ENCODE data around the gene C1QTNF9B. TPM values are rescaled to one million over a fixed set of nuclear protein-coding genes. Genes with fewer than 3 reads are reported as not detected.
"Not testable (repeated sequence)": the region's sequence is repeated elsewhere in the genome, so short reads cannot be mapped to it uniquely, and the experiment has no call there.

Gene C1QTNF9B
- polyA plus RNA-seq, 3 donors from 2014 or later, result not detected

DNA sequence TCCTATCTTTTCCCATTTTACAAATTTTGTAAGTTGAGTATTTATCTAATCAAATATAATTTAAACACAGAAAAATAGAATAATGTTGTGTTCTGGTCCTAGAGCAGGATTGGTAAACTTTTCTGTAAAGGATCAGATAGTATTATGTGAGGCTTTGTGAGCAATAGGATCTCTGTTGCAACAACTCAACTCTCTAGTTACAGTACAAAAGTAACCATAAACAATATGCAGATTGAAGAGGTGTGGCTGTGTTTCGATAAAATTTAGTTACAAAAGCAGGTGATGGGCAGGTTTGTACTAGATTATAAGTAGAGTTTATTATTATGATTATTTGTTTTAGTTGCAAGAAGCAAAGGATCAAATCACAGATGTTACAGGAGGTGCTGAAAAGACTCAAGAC, 15.2 kb upstream of the C1QTNF9B start:
- Mint-ChIP-seq H3K27ac (no peak overlapping the region), H3K4me3 (no peak overlapping the region), H3K27me3 (ENCODE audit: low read depth in 3 of 3) (peaks cover under 1 to 17% (median 3%) of the 10 kb centered on the region in 3 donors), H3K36me3 (no peaks in the 10 kb centered on the region), H3K9me3 (no peaks in the 10 kb centered on the region), H3K4me1 (no peaks in the 10 kb centered on the region)
- no peak for DNase-seq

DNA sequence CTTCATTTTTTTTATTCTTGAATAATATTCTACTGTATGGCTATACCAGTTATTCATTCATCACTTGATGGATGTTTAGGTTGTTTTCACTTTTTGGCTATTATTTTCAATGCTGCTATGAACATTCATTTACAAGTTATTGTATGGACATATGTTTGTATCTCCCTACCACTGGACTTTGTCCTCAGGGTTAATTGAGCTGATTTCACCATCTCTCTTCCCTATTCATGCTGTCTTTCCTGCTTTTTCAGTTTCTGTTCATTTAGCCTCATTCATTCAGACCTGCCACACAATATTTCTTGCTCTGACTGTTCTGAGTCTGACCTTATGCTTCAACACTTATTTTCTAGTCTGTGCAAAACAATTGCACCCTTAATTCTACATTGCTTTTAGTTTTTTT, 12.3 kb upstream of the C1QTNF9B start:
- H3K9me3 Mint-ChIP-seq, result no peaks in the 10 kb centered on the region

DNA sequence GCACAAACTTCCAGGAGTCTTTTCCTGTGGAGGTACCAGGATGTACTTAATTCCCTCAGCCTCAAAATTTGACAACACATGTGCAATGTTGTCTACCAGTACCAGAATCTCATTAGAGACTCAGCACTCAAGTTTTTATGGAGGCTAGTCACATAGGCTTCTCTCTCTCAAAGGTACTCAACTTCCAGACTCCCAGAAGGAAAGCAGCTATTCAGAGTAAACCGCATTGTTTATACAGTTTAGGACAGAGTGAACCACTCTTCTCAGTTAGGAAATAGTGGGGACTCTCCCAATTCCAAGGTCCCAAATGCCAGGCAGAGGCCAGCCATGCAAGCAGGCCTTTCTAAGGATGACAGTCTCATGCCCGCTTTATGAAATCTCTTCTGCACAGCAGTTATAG, 8.5 kb upstream of the C1QTNF9B start:
- H3K9me3 Mint-ChIP-seq, result no peaks in the 10 kb centered on the region
- no peak overlapping the region for H3K27ac Mint-ChIP-seq
- H3K4me1 Mint-ChIP-seq, result peaks cover 0 to 2% of the 10 kb centered on the region in 2 donors
- no peak overlapping the region for H3K4me3 Mint-ChIP-seq
- no peaks in the 10 kb centered on the region for H3K36me3 Mint-ChIP-seq
- DNase-seq, result no peak
- peaks cover 16 to 27% (median 22%) of the 10 kb centered on the region in 3 donors for H3K27me3 Mint-ChIP-seq (ENCODE audit: low read depth in 3 of 3)

More for the DNA sequence above, 12.3 kb upstream of the C1QTNF9B start:
- Mint-ChIP-seq H3K36me3 (no peaks in the 10 kb centered on the region), H3K4me1 (no peaks in the 10 kb centered on the region), H3K27ac (no peak overlapping the region), H3K27me3 (ENCODE audit: low read depth in 3 of 3) (peaks cover 2 to 19% (median 3%) of the 10 kb centered on the region in 3 donors), H3K4me3 (no peak overlapping the region)
- DNase-seq, result no peak

DNA sequence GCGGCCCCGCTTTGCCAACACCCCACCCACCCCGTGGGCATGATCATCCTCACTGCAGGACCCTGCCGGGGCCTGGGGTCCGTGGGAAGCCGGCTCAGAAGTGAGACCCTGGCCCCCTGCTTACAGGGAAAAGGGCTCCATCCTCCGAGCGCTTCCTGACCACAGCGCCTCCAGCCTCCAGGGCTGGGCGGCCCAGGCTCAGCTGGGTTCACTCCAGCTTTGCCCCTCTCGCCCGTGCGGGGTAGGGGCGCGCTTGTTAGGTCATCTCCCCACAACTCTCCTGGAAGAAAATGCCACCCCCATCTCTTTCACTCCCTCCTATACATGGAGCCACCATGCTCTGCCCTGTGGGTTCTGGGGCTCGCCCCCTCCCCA, 6.6 kb upstream of the C1QTNF9B start:
- Mint-ChIP-seq H3K4me3 (no peak overlapping the region), H3K27ac (no peak overlapping the region), H3K27me3 (ENCODE audit: low read depth in 3 of 3) (peaks cover 16 to 22% (median 20%) of the 10 kb centered on the region in 3 donors), H3K9me3 (no peaks in the 10 kb centered on the region), H3K4me1 (peaks cover 0 to 2% of the 10 kb centered on the region in 2 donors), H3K36me3 (no peaks in the 10 kb centered on the region)
- no peak for DNase-seq

DNA sequence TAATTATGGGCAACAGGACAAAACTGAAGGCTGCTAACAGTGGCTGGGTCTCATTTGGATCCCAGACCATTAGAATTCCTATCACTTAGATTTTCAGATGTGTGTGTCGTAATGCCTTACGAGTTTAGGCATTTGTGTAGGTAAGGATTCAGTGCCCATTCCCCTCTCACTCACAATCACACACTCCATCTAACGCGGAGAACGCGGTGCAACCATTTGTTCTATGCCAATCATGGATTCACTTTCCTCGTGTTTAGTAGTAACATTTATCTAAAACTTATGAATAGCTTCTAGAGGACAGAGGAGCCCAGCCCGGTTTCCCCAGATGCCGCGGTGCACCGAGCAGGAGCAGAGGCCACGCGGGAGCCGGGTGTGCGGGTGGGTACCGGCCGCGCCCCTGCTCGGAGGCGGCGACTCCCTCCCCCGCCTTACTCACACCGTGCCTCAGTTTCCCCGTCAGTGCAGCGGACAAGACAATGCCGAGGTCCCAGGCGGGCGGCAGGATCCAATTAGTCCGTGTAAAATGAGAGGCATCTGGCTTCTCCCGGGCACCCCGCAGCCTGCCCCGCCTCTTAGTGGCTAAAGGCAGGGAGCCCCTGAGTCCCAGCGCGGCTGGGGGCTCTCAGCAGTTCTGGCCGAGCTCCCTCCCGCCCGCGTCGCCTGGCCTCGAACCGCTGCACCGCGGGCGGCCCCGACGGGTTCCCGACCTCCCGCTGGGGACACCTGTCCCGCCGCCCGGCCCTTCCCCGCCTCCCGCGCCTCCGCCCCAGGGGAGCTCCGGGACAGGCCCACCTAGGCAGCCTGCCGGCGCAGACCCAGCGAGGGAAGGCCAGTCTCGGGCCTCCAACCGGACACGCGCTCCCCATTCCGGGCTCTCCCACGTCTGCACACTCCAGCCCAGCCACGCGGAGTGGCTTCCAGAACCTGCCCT, 5.9 kb upstream of the C1QTNF9B start:
- Mint-ChIP-seq H3K4me1 (peaks cover 0 to 2% of the 10 kb centered on the region in 2 donors), H3K36me3 (no peaks in the 10 kb centered on the region), H3K4me3 (no peak overlapping the region), H3K27me3 (ENCODE audit: low read depth in 3 of 3) (peaks cover 16 to 22% (median 20%) of the 10 kb centered on the region in 3 donors), H3K9me3 (no peaks in the 10 kb centered on the region), H3K27ac (no peak overlapping the region)
- DNase-seq, result no peak

DNA sequence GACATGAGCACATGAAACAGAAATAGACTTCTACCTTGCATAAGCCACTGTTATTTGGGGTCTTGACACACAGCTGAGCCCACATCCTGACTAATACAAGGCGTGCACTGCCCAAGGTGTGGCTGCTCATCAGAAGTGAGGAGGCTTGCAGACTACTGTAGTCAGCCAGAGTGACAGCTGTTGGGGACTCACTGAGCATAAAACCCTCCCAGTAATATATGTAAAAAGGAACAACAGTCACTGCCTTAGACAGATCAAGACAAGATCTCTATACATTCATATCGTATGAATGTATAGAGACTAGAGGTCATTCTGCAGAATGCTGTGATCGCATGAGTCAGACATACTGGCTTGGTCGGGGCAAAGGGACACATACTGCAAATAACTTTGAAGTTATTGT, 4.1 kb upstream of the C1QTNF9B start:
- H3K36me3 Mint-ChIP-seq, result no peaks in the 10 kb centered on the region
- no peak for DNase-seq
- no peak overlapping the region for H3K27ac Mint-ChIP-seq
- no peak overlapping the region for H3K4me3 Mint-ChIP-seq
- peaks cover 14 to 19% (median 14%) of the 10 kb centered on the region in 3 donors for H3K27me3 Mint-ChIP-seq (ENCODE audit: low read depth in 3 of 3)
- peaks cover 0 to 2% of the 10 kb centered on the region in 2 donors for H3K4me1 Mint-ChIP-seq
- no peaks in the 10 kb centered on the region for H3K9me3 Mint-ChIP-seq

DNA sequence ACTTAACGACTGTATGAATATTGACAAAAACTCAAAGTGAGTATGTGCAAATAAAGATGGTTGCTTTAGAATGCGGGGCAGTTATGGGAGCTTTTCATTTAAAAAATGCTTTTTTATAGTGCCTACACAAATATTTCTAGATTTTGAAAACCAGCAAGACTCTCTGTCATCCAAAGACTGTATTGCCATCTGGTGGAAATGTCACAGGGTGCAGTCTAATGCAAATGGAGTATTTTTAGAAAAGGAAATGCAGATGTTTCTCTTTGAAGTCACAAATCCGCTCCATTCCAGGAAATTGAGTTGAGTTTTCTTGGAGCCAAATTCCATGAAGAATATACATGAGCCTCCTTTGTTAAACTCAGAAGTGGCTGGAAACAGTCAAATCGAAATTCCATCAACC, 2.3 kb upstream of the C1QTNF9B start:
- DNase-seq, result peak in 2 of 3 donors; percentile 26 to 34
- Mint-ChIP-seq H3K36me3 (no peaks in the 10 kb centered on the region), H3K27me3 (ENCODE audit: low read depth in 3 of 3) (peaks cover 11 to 24% (median 14%) of the 10 kb centered on the region in 3 donors), H3K4me3 (no peak overlapping the region), H3K9me3 (no peaks in the 10 kb centered on the region), H3K4me1 (peaks cover 0 to 2% of the 10 kb centered on the region in 2 donors), H3K27ac (no peak overlapping the region)

DNA sequence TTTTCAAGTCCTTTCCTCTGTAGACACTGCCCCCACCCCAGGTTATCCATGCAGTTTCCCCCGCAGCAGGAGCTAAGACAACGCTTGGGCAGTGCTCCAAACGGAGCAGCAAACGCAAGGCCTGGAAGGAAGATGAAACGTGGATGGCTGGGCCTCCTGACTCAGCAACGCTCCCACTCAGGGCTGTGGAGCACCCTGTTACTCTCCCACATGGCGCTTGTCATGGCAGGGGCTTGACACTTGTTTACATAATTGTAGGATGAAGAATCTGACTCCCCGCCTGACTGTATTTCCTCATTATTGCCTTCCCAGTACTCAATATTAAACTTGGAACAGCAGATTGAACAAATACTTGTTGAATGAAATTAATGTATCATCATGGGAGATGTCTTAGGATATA, 799 bp upstream of the C1QTNF9B start:
- Mint-ChIP-seq H3K36me3 (no peaks in the 10 kb centered on the region), H3K9me3 (no peaks in the 10 kb centered on the region), H3K27me3 (ENCODE audit: low read depth in 3 of 3) (peaks cover 9 to 24% (median 12%) of the 10 kb centered on the region in 3 donors), H3K4me3 (no peak overlapping the region), H3K4me1 (peaks cover 0 to 2% of the 10 kb centered on the region in 2 donors), H3K27ac (no peak overlapping the region)
- no peak for DNase-seq

DNA sequence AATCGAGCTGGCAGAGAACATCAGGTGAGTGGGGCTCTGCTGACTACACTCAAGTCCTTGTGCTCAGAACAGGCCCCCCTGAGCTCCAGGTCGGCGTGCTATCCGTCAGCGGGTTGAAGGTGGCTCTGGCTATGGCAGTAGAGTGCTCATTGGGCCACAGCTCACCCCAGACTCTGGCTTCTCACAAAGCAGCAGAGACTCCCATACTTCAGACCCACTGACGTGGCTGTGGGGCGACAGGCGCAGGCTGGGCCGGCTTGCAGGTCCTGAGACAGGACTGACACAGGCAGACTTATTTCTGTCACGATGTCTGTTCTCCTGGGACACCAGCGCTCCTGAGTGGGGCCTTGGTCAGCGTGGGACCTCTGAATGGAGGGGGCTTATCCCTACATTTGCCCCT, 2.6 kb downstream of the C1QTNF9B start:
- not testable (repeated sequence) for H3K9me3 Mint-ChIP-seq; DNase-seq; H3K27ac Mint-ChIP-seq; H3K4me3 Mint-ChIP-seq; H3K4me1 Mint-ChIP-seq; H3K27me3 Mint-ChIP-seq (ENCODE audit: low read depth in 3 of 3); H3K36me3 Mint-ChIP-seq

DNA sequence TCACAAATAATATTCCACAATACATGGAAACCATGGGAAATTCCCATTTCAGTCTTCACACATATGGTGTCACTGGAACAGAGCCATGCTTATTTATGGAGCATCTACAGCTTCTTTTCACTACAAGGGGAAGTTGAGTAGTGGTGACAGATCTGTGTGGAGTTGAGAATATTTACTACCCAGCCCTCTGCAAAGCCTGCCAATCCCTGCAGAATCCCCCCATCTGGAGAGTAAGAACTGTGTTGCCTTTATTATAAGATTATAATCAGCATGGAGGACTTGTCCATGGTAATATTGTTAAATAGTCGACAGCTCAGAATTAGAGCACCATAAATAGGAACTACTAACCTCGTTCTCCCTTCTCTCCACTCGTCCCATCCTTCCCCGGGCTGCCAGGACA, 3.5 kb downstream of the C1QTNF9B start:
- DNase-seq, H3K9me3 Mint-ChIP-seq, H3K27ac Mint-ChIP-seq, H3K36me3 Mint-ChIP-seq, H3K4me3 Mint-ChIP-seq: not testable (repeated sequence)
- Mint-ChIP-seq H3K27me3 (ENCODE audit: low read depth in 3 of 3) (peaks cover 4 to 11% (median 10%) of the 10 kb centered on the region in 3 donors), H3K4me1 (peaks cover 10 to 11% of the 10 kb centered on the region in 2 donors)

DNA sequence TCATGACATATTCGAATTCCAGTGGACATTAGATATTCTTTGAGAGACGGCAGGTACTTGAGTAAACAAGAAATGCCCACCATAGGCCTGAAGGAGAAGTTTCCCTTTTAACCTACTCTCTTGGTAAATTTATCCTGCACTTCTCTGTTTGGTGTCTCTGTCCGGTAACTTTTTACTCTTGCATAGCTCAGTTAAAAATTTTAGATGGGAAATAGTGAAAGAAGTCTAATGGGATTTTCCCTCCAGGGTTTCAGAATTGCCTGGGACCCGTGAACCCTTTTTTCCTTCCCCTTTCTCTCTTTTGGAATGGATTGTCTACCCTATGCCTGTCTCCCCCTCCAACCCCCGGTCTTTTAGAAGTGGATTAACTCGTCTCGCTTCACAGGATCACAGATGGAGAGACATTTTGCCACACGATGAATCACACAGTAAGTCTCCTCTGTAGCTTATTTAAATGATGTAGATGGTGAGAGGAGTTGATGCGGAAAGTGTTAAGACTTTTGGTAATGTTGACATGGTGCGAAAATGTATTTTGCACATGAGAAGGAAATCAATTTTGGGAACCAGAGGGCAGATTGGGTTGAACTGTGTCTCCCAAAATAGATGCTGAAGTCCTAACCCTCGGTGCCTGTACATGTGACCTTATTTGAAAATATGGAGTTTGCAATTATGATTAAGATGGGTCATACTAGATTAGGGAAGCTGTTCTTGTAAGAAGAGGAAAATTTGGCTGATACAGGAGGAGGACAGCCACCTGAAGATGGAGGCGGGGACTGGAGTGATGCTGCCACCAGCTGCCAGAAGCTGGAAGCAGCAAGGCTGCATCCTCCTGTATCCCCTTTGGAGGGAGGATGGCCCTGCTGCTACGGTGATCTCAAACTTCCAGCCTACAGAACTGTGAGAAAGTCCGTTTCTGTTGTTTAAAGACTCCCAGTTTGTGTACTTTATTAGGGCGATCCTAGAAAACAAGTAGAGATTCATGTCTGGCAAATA, 7.4 kb downstream of the C1QTNF9B start:
- H3K27me3 Mint-ChIP-seq (ENCODE audit: low read depth in 3 of 3), result peaks cover 4 to 11% (median 5%) of the 10 kb centered on the region in 3 donors
- H3K4me3 Mint-ChIP-seq, result peak overlapping the region; percentile 87 to 95 (median 88)
- peak overlapping the region; percentile 73 to 87 (median 80) for H3K27ac Mint-ChIP-seq
- H3K9me3 Mint-ChIP-seq, result no peaks in the 10 kb centered on the region
- H3K36me3 Mint-ChIP-seq, result peaks cover 1 to 3% (median 2%) of the 10 kb centered on the region in 3 donors
- DNase-seq, result no peak
- peaks cover 20 to 22% of the 10 kb centered on the region in 2 donors for H3K4me1 Mint-ChIP-seq

DNA sequence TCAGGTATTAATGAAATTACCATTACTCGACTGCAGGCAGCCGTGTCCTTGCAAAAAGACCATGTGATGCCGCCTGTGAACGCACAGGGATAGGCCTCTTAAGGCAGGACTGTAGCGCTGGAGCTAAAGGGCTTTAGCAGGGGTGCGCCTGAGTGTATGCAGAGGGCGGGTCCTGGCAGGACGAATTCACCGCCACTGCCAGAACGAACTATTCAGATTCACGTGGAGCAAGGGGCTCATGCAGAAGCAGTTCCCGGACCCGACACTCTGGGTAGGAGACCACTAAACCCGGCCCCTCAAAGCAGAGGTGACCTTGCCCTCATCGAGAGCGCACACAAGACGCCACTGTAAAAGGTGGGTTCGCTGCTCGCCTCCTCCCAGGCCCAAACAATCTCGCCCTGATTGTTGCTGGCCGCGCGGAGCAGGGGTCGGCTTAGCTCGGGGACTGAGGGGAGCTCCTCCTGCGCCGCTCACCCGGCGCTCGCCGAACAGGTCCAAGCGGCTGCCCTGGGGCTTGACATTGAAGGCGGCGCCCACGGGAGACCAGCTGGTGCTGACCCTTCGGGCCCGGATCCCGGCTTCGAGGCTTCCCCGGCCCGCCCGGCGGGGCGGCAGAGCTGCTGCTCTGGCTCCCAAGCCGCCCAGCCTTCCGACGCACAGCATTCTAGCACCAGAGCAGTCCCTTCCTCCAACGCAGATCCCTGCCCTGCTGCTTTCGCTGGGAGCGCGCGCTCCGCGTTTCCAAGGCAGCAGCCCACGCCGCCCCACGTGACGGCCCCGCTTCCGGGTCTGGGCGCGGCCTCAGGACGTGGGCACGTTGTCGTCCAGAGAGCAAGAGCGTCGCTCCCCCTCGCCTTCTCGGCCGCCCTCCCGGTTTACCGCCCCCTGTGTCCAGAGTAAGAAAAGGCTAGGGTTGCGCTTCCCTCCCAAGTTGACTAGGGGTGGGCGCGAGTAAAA, 8.4 kb downstream of the C1QTNF9B start, which contains the start of gene MIPEP:
MIPEP (minus strand) TSS at position 743 of the 957 bp plus-strand sequence; CDS start at position 663, 80 bp downstream.
- DNase-seq, result peak; percentile 85 to 88 (median 85)
- H3K27ac Mint-ChIP-seq, result peak within 1 kb of the TSS; percentile 73 to 87 (median 80)
- H3K4me3 Mint-ChIP-seq, result peak within 1 kb of the TSS; percentile 87 to 95 (median 88)
- H3K36me3 Mint-ChIP-seq, result peaks cover 4 to 5% (median 4%) of the 10 kb centered on the region in 3 donors
- no peaks in the 10 kb centered on the region for H3K9me3 Mint-ChIP-seq
- H3K4me1 Mint-ChIP-seq, result peaks cover 20 to 22% of the 10 kb centered on the region in 2 donors
- H3K27me3 Mint-ChIP-seq (ENCODE audit: low read depth in 3 of 3), result peaks cover 4 to 11% (median 5%) of the 10 kb centered on the region in 3 donors

DNA sequence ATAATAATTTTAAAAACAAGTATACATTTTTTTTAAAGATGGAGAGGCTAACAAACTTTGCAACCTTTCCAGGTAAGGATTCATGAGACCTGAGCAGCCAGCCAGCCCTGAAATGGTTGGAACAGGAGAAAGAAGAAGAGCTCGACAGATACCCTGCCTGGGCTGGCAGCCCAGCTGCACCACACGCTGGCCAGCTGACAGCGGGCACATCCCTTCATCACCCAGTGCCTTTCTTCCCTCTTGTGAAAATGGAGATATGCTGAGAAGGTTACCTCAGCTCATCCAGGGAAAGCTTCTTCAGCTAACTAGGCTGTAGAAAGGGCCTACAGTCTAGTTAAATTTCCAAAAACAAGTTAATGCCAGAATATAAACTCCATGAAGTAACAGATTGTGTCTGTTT, 12.9 kb downstream of the C1QTNF9B start:
- H3K4me3 Mint-ChIP-seq; H3K9me3 Mint-ChIP-seq; H3K27ac Mint-ChIP-seq; DNase-seq; H3K27me3 Mint-ChIP-seq (ENCODE audit: low read depth in 3 of 3): not testable (repeated sequence)
- Mint-ChIP-seq H3K4me1 (peaks cover 11 to 14% of the 10 kb centered on the region in 2 donors), H3K36me3 (peaks cover 8 to 14% (median 13%) of the 10 kb centered on the region in 3 donors)

Measured in immature natural killer cell (primary cell).